Activated CD4-positive, alpha-beta memory T cell treated with anti-CD3 and anti-CD28 coated beads for 36 hours (primary cell): ENCODE measurements around the gene RARB. TPM values are rescaled to one million over a fixed set of nuclear protein-coding genes. Genes with fewer than 3 reads are reported as not detected.

Experiments
- CTCF ChIA-PET: fragments of 350-600 bp; sonication (Branson Sonifier 250); formaldehyde crosslinking; loops from one replicate; lab custom pipeline; 2021; ENCODE audit warnings: antibody characterized with exemption, inconsistent platforms; lab: Charles Lee
- POLR2A ChIA-PET: fragments of 350-600 bp; sonication (Branson Sonifier 250); formaldehyde crosslinking; loops from one replicate; lab custom pipeline; 2021; ENCODE audit warnings: antibody characterized with exemption; lab: Charles Lee
- DNase-seq: peaks from one replicate; pipeline ENCODE4 v3.0.0-alpha.2; 2020
- H3K27ac Mint-ChIP-seq: one replicate; pipeline ENCODE4 v1.8.0; 2021; ENCODE audit warnings: mixed read lengths
- H3K27me3 Mint-ChIP-seq: one replicate; pipeline ENCODE4 v1.8.0; 2021; ENCODE audit warnings: mixed read lengths
- H3K36me3 Mint-ChIP-seq: one replicate; pipeline ENCODE4 v1.8.0; 2021; ENCODE audit warnings: mixed read lengths
- H3K4me1 Mint-ChIP-seq: one replicate; pipeline ENCODE4 v1.8.0; 2021; ENCODE audit warnings: low read depth, mixed read lengths
- H3K4me3 Mint-ChIP-seq: one replicate; pipeline ENCODE4 v1.8.0; 2021; ENCODE audit warnings: mild to moderate bottlenecking, mixed read lengths
- H3K9me3 Mint-ChIP-seq: one replicate; pipeline ENCODE4 v1.8.0; 2021; ENCODE audit warnings: mixed read lengths
- intact Hi-C: fragments of 100-400 bp; cut with micrococcal nuclease; formaldehyde crosslinking; loops from one replicate; pipeline ENCODE4 v1.15.1; 2023
- total RNA-seq, 2 experiments: library from RNA; stranded (reverse); gene quantifications; one replicate each; pipeline ENCODE4 v1.2.3, GENCODE V29; 2021

RARB gene
- total RNA-seq, 2 experiments from 2014 or later: not detected

GRCh38 chr3:25568525-25569078 is 140.5 kb downstream of the RARB start:
- H3K27ac Mint-ChIP-seq: no peak overlapping the region
- no peak for DNase-seq
- no peaks in the 10 kb centered on the region for H3K9me3 Mint-ChIP-seq
- H3K27me3 Mint-ChIP-seq: no peaks in the 10 kb centered on the region
- H3K4me1 Mint-ChIP-seq: no peaks in the 10 kb centered on the region
- POLR2A ChIA-PET: no interaction called here
- CTCF ChIA-PET: no interaction called here
- H3K36me3 Mint-ChIP-seq: no peaks in the 10 kb centered on the region
- intact Hi-C loops: no loop called here
- no peak overlapping the region for H3K4me3 Mint-ChIP-seq

DNA sequence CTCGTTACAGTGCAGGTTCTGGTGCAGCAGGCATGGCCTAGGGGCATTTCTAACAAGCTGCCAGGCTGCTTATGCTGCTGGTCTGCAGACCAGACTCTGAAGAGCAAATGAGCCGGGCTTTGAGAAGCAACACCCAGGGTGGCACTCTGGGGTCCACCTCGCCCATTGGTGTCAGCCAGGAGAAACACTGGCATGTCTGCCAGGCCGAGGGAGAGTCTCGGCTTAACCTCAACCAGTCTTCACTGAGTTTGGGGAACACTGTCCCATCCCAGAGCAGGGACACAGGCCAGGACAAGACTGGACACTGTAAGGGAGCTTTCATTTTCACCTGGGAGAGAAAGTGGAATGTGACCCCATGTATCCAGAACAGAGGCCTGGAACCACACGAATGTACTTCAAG is 143.2 kb downstream of the RARB start:
- POLR2A ChIA-PET: no interaction called here
- Mint-ChIP-seq H3K4me1 (no peaks in the 10 kb centered on the region), H3K9me3 (no peaks in the 10 kb centered on the region), H3K27me3 (no peaks in the 10 kb centered on the region), H3K4me3 (no peak overlapping the region), H3K36me3 (no peaks in the 10 kb centered on the region), H3K27ac (no peak overlapping the region)
- intact Hi-C loops: no loop called here
- CTCF ChIA-PET: no interaction called here
- no peak for DNase-seq

DNA sequence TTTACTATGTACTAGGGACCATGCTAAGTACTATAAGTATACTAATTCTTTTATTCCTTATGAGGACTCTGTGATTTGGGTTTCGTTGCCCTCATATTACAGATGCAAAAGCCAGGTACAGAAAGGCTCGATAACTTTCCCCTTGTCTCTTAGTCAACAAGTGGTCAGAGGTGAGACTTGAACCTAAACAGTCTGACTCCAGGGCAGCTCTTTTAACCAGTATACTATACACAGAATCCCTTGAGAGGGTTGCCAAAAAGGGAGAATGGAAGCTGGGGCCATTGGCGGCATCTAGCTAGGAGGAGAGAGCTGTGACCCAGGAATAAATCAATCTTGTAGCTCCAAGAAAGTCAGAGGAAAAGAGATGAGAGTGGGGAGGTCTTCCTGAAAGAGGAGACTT is 144.3 kb downstream of the RARB start:
- no peaks in the 10 kb centered on the region for H3K36me3 Mint-ChIP-seq
- no peak overlapping the region for H3K27ac Mint-ChIP-seq
- no peaks in the 10 kb centered on the region for H3K27me3 Mint-ChIP-seq
- ChIA-PET POLR2A (no interaction called here), CTCF (interaction anchor here (0.5 to 1.2 kb wide), 2 partner anchors 33 to 41 kb away, joined by 3 to 4 read pairs; no protein-coding TSS in a partner anchor)
- intact Hi-C loops: no loop called here
- H3K4me1 Mint-ChIP-seq: no peaks in the 10 kb centered on the region
- H3K4me3 Mint-ChIP-seq: no peak overlapping the region
- H3K9me3 Mint-ChIP-seq: no peaks in the 10 kb centered on the region
- no peak for DNase-seq

DNA sequence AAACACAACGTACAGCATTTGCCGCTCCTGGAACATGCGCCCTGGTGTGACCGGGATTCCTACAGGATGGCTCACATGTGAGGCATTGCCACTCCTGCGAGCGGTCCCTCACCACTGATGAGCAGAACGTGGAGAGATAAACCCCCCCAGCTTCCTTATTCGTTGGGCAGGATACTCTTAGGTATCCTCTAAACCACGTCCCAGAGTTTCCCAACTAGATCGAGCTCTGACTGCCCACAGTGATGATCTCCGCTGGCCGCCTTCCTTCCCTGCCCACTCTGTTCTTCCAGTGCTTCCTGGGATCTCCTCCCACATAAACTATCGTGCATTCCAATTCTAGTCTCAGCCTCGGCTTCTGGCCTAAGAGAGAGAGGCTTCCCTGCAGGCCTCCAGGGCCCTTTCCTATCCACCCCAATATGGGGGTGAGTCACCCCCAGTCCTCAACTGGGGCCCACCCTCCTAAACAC is 144.9 kb downstream of the RARB start:
- H3K36me3 Mint-ChIP-seq: no peaks in the 10 kb centered on the region
- H3K4me3 Mint-ChIP-seq: no peak overlapping the region
- intact Hi-C loops: no loop called here
- H3K27me3 Mint-ChIP-seq: no peaks in the 10 kb centered on the region
- DNase-seq: no peak
- no peak overlapping the region for H3K27ac Mint-ChIP-seq
- CTCF ChIA-PET: interaction anchor here (1.2 kb wide), 1 partner anchor 41 kb away, joined by 4 read pairs; no protein-coding TSS in a partner anchor
- H3K9me3 Mint-ChIP-seq: no peaks in the 10 kb centered on the region
- H3K4me1 Mint-ChIP-seq: no peaks in the 10 kb centered on the region
- POLR2A ChIA-PET: no interaction called here

DNA sequence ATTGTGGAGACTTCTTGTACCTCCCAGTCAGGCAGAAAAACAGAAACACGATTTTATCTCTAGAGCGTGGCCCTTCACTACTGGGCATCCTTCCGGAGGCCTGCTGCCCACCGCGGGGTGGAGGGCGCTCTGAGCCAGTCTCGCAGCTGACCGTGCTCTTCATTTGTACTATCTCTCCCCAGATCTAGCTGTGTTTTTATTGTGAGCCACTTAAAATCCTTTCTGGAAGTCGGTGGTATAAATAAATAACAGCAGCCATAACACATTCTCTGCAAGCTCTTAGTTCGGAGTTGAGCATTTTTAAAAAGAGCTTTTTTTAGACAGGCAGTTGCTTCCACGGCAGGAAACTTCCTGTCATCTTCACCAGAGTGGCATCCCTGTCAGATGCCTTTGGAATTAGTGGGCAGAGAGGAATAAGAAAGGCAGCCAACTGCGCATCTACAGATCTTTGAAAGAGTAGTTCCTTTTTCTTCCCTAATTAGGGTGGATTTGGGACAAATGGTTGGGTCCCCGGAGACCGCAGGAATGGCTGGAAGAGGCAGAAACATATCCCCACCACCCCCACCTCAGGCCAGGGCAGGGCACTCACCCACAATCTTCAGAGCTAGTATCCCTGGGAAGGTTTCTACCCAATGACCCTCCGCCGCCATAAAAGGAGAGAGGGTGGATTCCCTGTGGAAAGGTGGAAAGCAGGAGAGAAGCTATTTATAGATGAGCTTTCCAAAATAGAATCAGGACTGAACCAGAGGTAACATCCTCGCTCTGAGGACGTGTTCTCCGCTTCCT is 145.5 kb downstream of the RARB start:
- DNase-seq: no peak
- intact Hi-C loops: no loop called here
- ChIA-PET POLR2A (no interaction called here), CTCF (no interaction called here)
- no peaks in the 10 kb centered on the region for H3K27me3 Mint-ChIP-seq
- H3K27ac Mint-ChIP-seq: no peak overlapping the region
- H3K9me3 Mint-ChIP-seq: no peaks in the 10 kb centered on the region
- H3K4me1 Mint-ChIP-seq: no peaks in the 10 kb centered on the region
- H3K36me3 Mint-ChIP-seq: no peaks in the 10 kb centered on the region
- H3K4me3 Mint-ChIP-seq: no peak overlapping the region

- H3K27ac Mint-ChIP-seq: no peak overlapping the region
- no peaks in the 10 kb centered on the region for H3K36me3 Mint-ChIP-seq
- no peak for DNase-seq
- CTCF ChIA-PET: no interaction called here
- H3K4me3 Mint-ChIP-seq: no peak overlapping the region
- H3K4me1 Mint-ChIP-seq: no peaks in the 10 kb centered on the region
- POLR2A ChIA-PET: no interaction called here
- H3K27me3 Mint-ChIP-seq: no peaks in the 10 kb centered on the region
- intact Hi-C loops: no loop called here
- H3K9me3 Mint-ChIP-seq: no peaks in the 10 kb centered on the region
Measured at GRCh38 chr3:25574172-25574765, 146.2 kb downstream of the RARB start.

DNA sequence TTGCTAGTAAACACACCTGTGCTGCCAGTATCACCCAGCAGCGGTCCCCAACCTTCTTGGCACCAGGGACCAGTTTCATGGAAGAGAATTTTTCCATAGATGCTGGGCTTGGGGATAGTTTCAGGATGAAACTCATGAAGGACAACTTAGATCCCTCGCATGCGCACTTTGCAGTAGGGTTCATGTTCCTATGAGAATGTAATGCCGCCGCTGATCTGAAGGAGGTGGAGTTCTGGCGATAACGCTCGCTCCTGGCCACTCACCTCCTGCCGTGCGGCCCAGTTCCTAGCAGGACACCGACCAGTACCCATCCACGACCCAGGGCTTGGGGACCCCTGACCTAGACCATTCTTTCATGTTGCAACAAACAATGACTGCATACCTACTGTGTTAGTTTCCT is 146.9 kb downstream of the RARB start:
- H3K4me1 Mint-ChIP-seq: no peaks in the 10 kb centered on the region
- POLR2A ChIA-PET: no interaction called here
- intact Hi-C loops: no loop called here
- no peaks in the 10 kb centered on the region for H3K27me3 Mint-ChIP-seq
- H3K9me3 Mint-ChIP-seq: no peaks in the 10 kb centered on the region
- no peak overlapping the region for H3K4me3 Mint-ChIP-seq
- no peaks in the 10 kb centered on the region for H3K36me3 Mint-ChIP-seq
- DNase-seq: no peak
- CTCF ChIA-PET: no interaction called here
- no peak overlapping the region for H3K27ac Mint-ChIP-seq

DNA sequence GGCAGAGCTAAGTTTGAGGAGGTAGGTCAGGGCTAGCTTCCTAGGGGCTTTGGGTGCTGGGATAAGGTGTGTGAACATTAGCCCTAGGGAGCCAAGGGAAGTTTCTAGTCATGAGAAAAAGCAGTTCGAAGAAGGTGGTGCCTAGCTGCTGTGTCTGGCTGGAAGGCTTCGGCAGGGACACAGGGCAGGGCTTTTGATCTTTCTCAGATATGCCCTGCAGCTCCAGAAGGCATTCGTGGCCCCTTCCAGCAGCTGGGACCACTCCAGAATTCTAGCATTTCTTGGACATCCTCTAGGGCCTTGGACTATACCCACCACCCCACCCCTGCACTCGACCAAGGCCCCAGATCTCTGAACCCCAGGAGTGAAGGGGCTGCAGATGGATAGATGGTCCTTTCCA is 148.1 kb downstream of the RARB start:
- H3K4me1 Mint-ChIP-seq: no peaks in the 10 kb centered on the region
- intact Hi-C loops: no loop called here
- no peaks in the 10 kb centered on the region for H3K36me3 Mint-ChIP-seq
- DNase-seq: no peak
- ChIA-PET CTCF (no interaction called here), POLR2A (no interaction called here)
- no peak overlapping the region for H3K27ac Mint-ChIP-seq
- no peaks in the 10 kb centered on the region for H3K9me3 Mint-ChIP-seq
- H3K4me3 Mint-ChIP-seq: no peak overlapping the region
- no peaks in the 10 kb centered on the region for H3K27me3 Mint-ChIP-seq

DNA sequence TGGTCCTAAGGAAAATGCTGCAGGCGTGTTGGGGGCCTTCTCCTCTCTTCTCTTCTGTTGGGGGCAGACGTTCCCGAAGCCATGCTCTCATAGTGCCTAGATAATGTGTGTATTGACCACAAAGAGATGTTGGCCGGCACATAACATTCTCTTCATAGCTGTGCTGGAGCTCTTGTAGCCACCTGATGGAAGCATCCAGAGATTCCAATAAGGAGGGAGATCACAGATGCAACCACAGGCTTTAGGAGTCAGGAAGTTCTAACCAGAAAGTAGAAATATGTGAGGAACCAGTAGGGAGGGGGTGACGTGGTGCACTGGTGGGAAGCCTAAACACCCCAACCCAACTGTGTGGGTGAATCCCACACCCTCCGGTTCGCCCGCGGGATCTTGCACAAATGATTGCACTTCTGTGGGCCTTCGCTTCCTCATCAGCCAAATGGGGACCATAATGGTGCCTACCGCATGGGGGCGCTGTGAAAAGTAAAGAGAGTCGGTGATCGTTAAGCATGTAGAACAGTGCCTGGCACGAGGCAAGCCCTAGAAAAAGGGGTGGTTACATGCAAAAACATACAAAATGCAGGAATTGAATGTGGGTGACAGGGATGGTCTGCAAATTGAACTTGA is 148.9 kb downstream of the RARB start:
- H3K9me3 Mint-ChIP-seq: no peaks in the 10 kb centered on the region
- H3K36me3 Mint-ChIP-seq: no peaks in the 10 kb centered on the region
- ChIA-PET CTCF (no interaction called here), POLR2A (no interaction called here)
- H3K27ac Mint-ChIP-seq: no peak overlapping the region
- no peak for DNase-seq
- H3K4me1 Mint-ChIP-seq: no peaks in the 10 kb centered on the region
- intact Hi-C loops: no loop called here
- no peak overlapping the region for H3K4me3 Mint-ChIP-seq
- no peaks in the 10 kb centered on the region for H3K27me3 Mint-ChIP-seq

DNA sequence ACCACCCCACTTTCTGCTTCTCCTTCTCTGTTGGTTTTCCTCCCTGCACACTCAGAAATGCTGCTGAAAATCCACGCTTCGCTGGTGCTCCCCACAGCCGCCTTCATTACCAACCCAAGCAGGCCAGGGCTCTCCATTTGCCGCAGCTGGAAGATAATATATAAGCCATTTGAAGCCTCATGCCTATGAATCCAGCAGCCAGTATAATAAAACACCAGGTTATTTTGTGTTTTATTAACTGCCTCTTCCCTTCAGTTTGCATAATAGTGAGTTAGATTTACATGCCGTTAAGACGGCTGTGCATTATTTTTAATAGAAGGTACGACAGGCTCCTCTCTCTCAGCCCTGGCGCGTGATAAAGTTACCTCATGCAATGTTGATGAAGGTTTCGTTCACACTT is 150.0 kb downstream of the RARB start:
- no peaks in the 10 kb centered on the region for H3K27me3 Mint-ChIP-seq
- intact Hi-C loops: no loop called here
- CTCF ChIA-PET: no interaction called here
- H3K4me1 Mint-ChIP-seq: no peaks in the 10 kb centered on the region
- H3K9me3 Mint-ChIP-seq: no peaks in the 10 kb centered on the region
- POLR2A ChIA-PET: no interaction called here
- DNase-seq: no peak
- no peak overlapping the region for H3K27ac Mint-ChIP-seq
- H3K36me3 Mint-ChIP-seq: no peaks in the 10 kb centered on the region
- no peak overlapping the region for H3K4me3 Mint-ChIP-seq

- H3K4me1 Mint-ChIP-seq: no peaks in the 10 kb centered on the region
- no peaks in the 10 kb centered on the region for H3K9me3 Mint-ChIP-seq
- intact Hi-C loops: no loop called here
Measured at GRCh38 chr3:25580534-25580933, 152.5 kb downstream of the RARB start.

GRCh38 chr3:25581335-25581734 is 153.3 kb downstream of the RARB start:
- ChIA-PET POLR2A (no interaction called here), CTCF (interaction anchor here (0.9 kb wide), 1 partner anchor 12 kb away, joined by 3 read pairs; no protein-coding TSS in a partner anchor)
- no peaks in the 10 kb centered on the region for H3K27me3 Mint-ChIP-seq
- H3K27ac Mint-ChIP-seq: no peak overlapping the region
- H3K36me3 Mint-ChIP-seq: no peaks in the 10 kb centered on the region
- no peaks in the 10 kb centered on the region for H3K9me3 Mint-ChIP-seq
- H3K4me1 Mint-ChIP-seq: no peaks in the 10 kb centered on the region
- no peak for DNase-seq
- no peak overlapping the region for H3K4me3 Mint-ChIP-seq
- intact Hi-C loops: no loop called here

More at GRCh38 chr3:25580534-25580933, 152.5 kb downstream of the RARB start:
- no peak for DNase-seq
- POLR2A ChIA-PET: no interaction called here
- Mint-ChIP-seq H3K27ac (no peak overlapping the region), H3K4me3 (no peak overlapping the region), H3K27me3 (no peaks in the 10 kb centered on the region), H3K36me3 (no peaks in the 10 kb centered on the region)
- CTCF ChIA-PET: interaction anchor here (2.0 kb wide), 1 partner anchor 13 kb away, joined by 6 read pairs; no protein-coding TSS in a partner anchor
